SK-N-SH (cell line): ENCODE results near the gene ADAMTSL1. TPM values are rescaled to one million over a fixed set of nuclear protein-coding genes. Genes with fewer than 3 reads are reported as not detected.
A peak's percentile ranks its signal among the peaks of the same experiment; 100 is the strongest.

Experiments used
- CTCF ChIA-PET: fragments of 300-600, 350-600 bp; formaldehyde crosslinking; extraction: SDS; loops from one replicate; lab custom pipeline; 2021; lab: Yijun Ruan, JAX
- POLR2A ChIA-PET: fragments of 350-600 bp; sonication (Branson Sonifier 250); formaldehyde crosslinking; extraction: SDS; loops from one replicate; lab custom pipeline; 2020; ENCODE audit warnings: antibody characterized with exemption, inconsistent platforms; lab: Yijun Ruan, JAX
- DNase-seq: peaks from one replicate; pipeline ENCODE4 v3.0.0; 2012
- H2AFZ ChIP-seq: fragments of 200-600 bp; sonication (generic); 2 replicates; pipeline ENCODE4 v1.8.1; 2016; ENCODE audit warnings: antibody characterized with exemption, mild to moderate bottlenecking, low read depth
- H3F3A ChIP-seq: fragments of 200-600 bp; sonication (generic); replicated peaks from 2 replicates; pipeline ENCODE3; 2016; ENCODE audit warnings: antibody characterized with exemption, mild to moderate bottlenecking; ENCODE audit not compliant: insufficient read depth
- H3K27ac ChIP-seq, 2 experiments: fragments of 200-500 bp in 1 of 2; fragments of 200-600 bp in 1 of 2; sonication (Bioruptor generic) in 1 of 2; sonication (generic), shearing (Covaris generic) in 1 of 2; 2 replicates each; pipeline versions ENCODE4 v1.5.1 to v1.6.1; 2014 to 2016; ENCODE audit warnings: low read depth in 2 of 2, inconsistent platforms in 1 of 2, low read length in 1 of 2, mild to moderate bottlenecking in 1 of 2, mixed read lengths in 1 of 2
- H3K27me3 ChIP-seq: fragments of 200-600 bp; sonication (generic), shearing (Covaris generic); 2 replicates; pipeline ENCODE4 v1.6.1; 2016; ENCODE audit warnings: mixed run types; ENCODE audit not compliant: insufficient read depth
- H3K36me3 ChIP-seq, 2 experiments: fragments of 200-500 bp in 1 of 2; fragments of 200-600 bp in 1 of 2; sonication (Bioruptor generic) in 1 of 2; sonication (generic) in 1 of 2; replicated peaks in 1 of 2; 2 replicates each; pipeline versions ENCODE3 to v1.5.1; 2014 to 2016; ENCODE audit warnings: low read length in 1 of 2, mild to moderate bottlenecking in 1 of 2; ENCODE audit not compliant: insufficient read depth in 2 of 2, control insufficient read depth in 1 of 2
- H3K4me1 ChIP-seq, 2 experiments: fragments of 200-500 bp in 1 of 2; fragments of 200-600 bp in 1 of 2; sonication (Bioruptor generic) in 1 of 2; sonication (generic), shearing (Covaris generic) in 1 of 2; 2 replicates each; pipeline versions ENCODE4 v1.5.1 to v1.6.1; 2014 to 2016; ENCODE audit warnings: low read depth in 1 of 2, low read length in 1 of 2, mixed run types in 1 of 2; ENCODE audit not compliant: insufficient read depth in 2 of 2, control insufficient read depth in 1 of 2
- H3K4me2 ChIP-seq: fragments of 200-600 bp; sonication (generic), shearing (Covaris generic); 2 replicates; pipeline ENCODE4 v1.6.1; 2017; ENCODE audit warnings: mixed run types
- H3K4me3 ChIP-seq, 2 experiments: fragments of 200-500 bp in 1 of 2; fragments of 200-600 bp in 1 of 2; sonication (Bioruptor generic) in 1 of 2; sonication (generic), shearing (Covaris generic) in 1 of 2; 2 replicates each; pipeline versions ENCODE4 v1.5.1 to v1.8.1; 2014 to 2016; ENCODE audit warnings: low read depth in 2 of 2, inconsistent platforms in 1 of 2, low read length in 1 of 2, mild to moderate bottlenecking in 1 of 2, mixed read lengths in 1 of 2, moderate library complexity in 1 of 2
- H3K79me2 ChIP-seq: fragments of 200-600 bp; sonication (generic); 2 replicates; pipeline ENCODE4 v1.8.1; 2017; ENCODE audit warnings: mild to moderate bottlenecking; ENCODE audit not compliant: insufficient read depth
- H3K9ac ChIP-seq: fragments of 200-600 bp; sonication (generic); 2 replicates; pipeline ENCODE4 v1.6.1; 2017; ENCODE audit warnings: mixed run types
- H3K9me2 ChIP-seq: fragments of 200-600 bp; sonication (generic); 2 replicates; pipeline ENCODE4 v1.6.1; 2017; ENCODE audit warnings: mixed run types
- H3K9me3 ChIP-seq: fragments of 200-600 bp; sonication (generic); 2 replicates; pipeline ENCODE4 v1.6.1; 2017; ENCODE audit warnings: mixed run types, mild to moderate bottlenecking, moderate library complexity
- H4K20me1 ChIP-seq: fragments of 200-600 bp; sonication (generic); 2 replicates; pipeline ENCODE4 v1.6.1; 2017; ENCODE audit warnings: mild to moderate bottlenecking, mixed run types; ENCODE audit not compliant: insufficient read depth
- CHD2 ChIP-seq: fragments of 150-350 bp; IDR thresholded peaks from 2 replicates; pipeline ENCODE4 v1.6.1; 2018; ENCODE audit warnings: low read length; ENCODE audit not compliant: partially characterized antibody
- CTCF ChIP-seq: fragments of 200-600 bp; sonication (generic); IDR thresholded peaks from 2 replicates; pipeline ENCODE4 v1.6.1; 2017; ENCODE audit warnings: antibody characterized with exemption, mild to moderate bottlenecking, moderate library complexity
- FOXM1 ChIP-seq: IDR thresholded peaks from 2 replicates; pipeline ENCODE4 v1.4.0; 2012; ENCODE audit warnings: low read depth, mild to moderate bottlenecking
- GATA2 ChIP-seq: sonication (generic); formaldehyde crosslinking; IDR thresholded peaks from 2 replicates; pipeline ENCODE4 v1.5.0; 2020; ENCODE audit warnings: mild to moderate bottlenecking, missing genetic modification reagents
- NFIC ChIP-seq: IDR thresholded peaks from 2 replicates; pipeline ENCODE4 v1.4.0; 2012; ENCODE audit warnings: borderline replicate concordance
- PBX3 ChIP-seq: IDR thresholded peaks from 2 replicates; pipeline ENCODE4; 2012
- RAD21 ChIP-seq: IDR thresholded peaks from 2 replicates; pipeline ENCODE4 v1.6.1; 2012; ENCODE audit warnings: mild to moderate bottlenecking, low read length
- RCOR1 ChIP-seq: fragments of 150-350 bp; IDR thresholded peaks from 2 replicates; pipeline ENCODE4 v1.6.1; 2017; ENCODE audit warnings: antibody characterized with exemption, low read length
- SMC3 ChIP-seq: IDR thresholded peaks from 2 replicates; pipeline ENCODE4 v1.6.1; 2012; ENCODE audit warnings: low read depth, low read length, improper control_type of control experiment
- TAF1 ChIP-seq: IDR thresholded peaks from 2 replicates; pipeline ENCODE4 v1.6.1; 2012; ENCODE audit warnings: low read depth, mild to moderate bottlenecking, low read length, moderate library complexity, borderline replicate concordance
- YY1 ChIP-seq: IDR thresholded peaks from 2 replicates; pipeline ENCODE4 v1.4.0; 2012; ENCODE audit warnings: low read depth, mild to moderate bottlenecking
- WGBS: methylation state at CpG from one replicate; pipeline ENCODE4 v1.1.6; 2017; ENCODE audit warnings: low lambda C conversion rate; 5-methylcytosine and 5-hydroxymethylcytosine counted together
- polyA plus RNA-seq, 3 experiments: library from polyadenylated mRNA; depleted of rRNA; stranded (reverse); fragments of >200 nt; gene quantifications; 2 replicates each; pipeline ENCODE4 v1.2.3, GENCODE V29; 2012

Gene ADAMTSL1
- polyA plus RNA-seq, 1 of the 3 experiments (the other 2 are of a cell fraction): 114 TPM

- Histone ChIP-seq H3K9me3 (no peaks in the 10 kb centered on the region), H3K4me1 (peaks cover 15 to 25% of the 10 kb centered on the region in 2 experiments), H2AFZ (peak overlapping the region; percentile 90), H3K27ac (peak overlapping the region; percentile 83 to 88), H3K4me3 (peak overlapping the region; percentile 40 to 58), H3K27me3 (no peaks in the 10 kb centered on the region), H3F3A (peaks cover 34% of the 10 kb centered on the region), H3K9ac (peak overlapping the region; percentile 72), H3K36me3 (no peaks in the 10 kb centered on the region), H3K9me2 (no peaks in the 10 kb centered on the region), H3K79me2 (no peaks in the 10 kb centered on the region), H3K4me2 (peak overlapping the region; percentile 79), H4K20me1 (no peaks in the 10 kb centered on the region)
- peak; percentile 65 for DNase-seq
- ChIA-PET POLR2A (interaction anchor here (0.7 to 1.5 kb wide), 2 partner anchors 10 to 452 kb away, joined by 3 read pairs; no protein-coding TSS in a partner anchor), CTCF (interaction anchor here (0.6 to 3.9 kb wide), 36 partner anchors 9 to 611 kb away, joined by 3 to 27 read pairs (median 4); partner anchors contain the start of gene RRAGA)
- TF ChIP-seq PBX3 (no peak), RAD21 (peak; percentile 67), CHD2 (peak; percentile 4), GATA2 (CRISPR knock-in tag) (no peak), CTCF (peak; percentile 49), SMC3 (peak; percentile 33), YY1 (no peak), FOXM1 (no peak), TAF1 (no peak), RCOR1 (no peak), NFIC (no peak)
- 19% methylated on average over 28 of the region's 31 CpGs for WGBS
These were observed 35.5 kb upstream of the ADAMTSL1 start for GRCh38 chr9:18438300-18438925.

GRCh38 chr9:18438951-18439350, 35.0 kb upstream of the ADAMTSL1 start:
- H3K9me2 ChIP-seq: no peaks in the 10 kb centered on the region
- no peaks in the 10 kb centered on the region for H3K9me3 ChIP-seq
- no peak for TF ChIP-seq PBX3
- TF ChIP-seq SMC3: no peak
- no peaks in the 10 kb centered on the region for H3K36me3 ChIP-seq
- peak overlapping the region; percentile 72; the same call in 1 of the 2 replicates for H3K9ac ChIP-seq
- no peaks in the 10 kb centered on the region for H4K20me1 ChIP-seq
- H3K79me2 ChIP-seq: no peaks in the 10 kb centered on the region
- DNase-seq: no peak
- peaks cover 15 to 22% of the 10 kb centered on the region in 2 experiments for H3K4me1 ChIP-seq
- peak overlapping the region; percentile 40 to 58 for H3K4me3 ChIP-seq
- H3K27ac ChIP-seq: peak overlapping the region; percentile 83 to 88; a peak in 3 of 4 replicates
- peak overlapping the region; percentile 79 for H3K4me2 ChIP-seq
- H3K27me3 ChIP-seq: no peaks in the 10 kb centered on the region
- H2AFZ ChIP-seq: peak overlapping the region; percentile 90
- POLR2A ChIA-PET: no interaction called here
- H3F3A ChIP-seq: peaks cover 34% of the 10 kb centered on the region
- CTCF ChIA-PET: interaction anchor here (0.8 to 3.9 kb wide), 21 partner anchors 10 to 610 kb away, joined by 3 to 27 read pairs (median 4); partner anchors contain the start of gene RRAGA
- 91% methylated on average over 7 of the region's 7 CpGs for WGBS
